GM19238 (cell line): ENCODE measurements around the gene SYT15.
"Not testable (repeated sequence)": the region's sequence is repeated elsewhere in the genome, so short reads cannot be mapped to it uniquely, and the experiment has no call there.

Experiments
- DNase-seq: peaks from one replicate; pipeline ENCODE4 v3.0.0; 2011; ENCODE audit warnings: low spot score; ENCODE audit not compliant: insufficient read length

SYT15 gene

GRCh38 chr10:46588221-46588620, 9.3 kb downstream of the SYT15 start:
- DNase-seq = not testable (repeated sequence)

DNA sequence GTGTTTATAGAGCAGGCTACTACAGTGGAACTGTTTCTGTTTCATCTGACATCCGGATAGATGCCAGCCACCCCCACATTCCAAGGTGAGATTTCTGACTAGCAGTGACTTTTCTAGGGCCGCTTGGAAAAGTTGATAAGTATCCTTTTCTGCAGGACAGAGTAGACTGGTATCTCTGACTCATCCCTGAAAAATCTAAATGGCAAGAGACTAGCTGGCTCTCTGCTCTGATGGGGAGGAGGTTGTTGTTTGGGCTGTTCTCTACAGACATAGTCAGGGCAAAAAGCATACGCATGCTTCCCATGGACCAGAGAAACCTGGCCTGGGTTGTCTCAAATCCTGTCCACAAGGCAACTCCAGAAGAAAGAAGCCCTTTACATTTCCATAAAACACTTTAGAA, 10.7 kb downstream of the SYT15 start:
- not testable (repeated sequence) for DNase-seq

- DNase-seq = not testable (repeated sequence)
Observed at GRCh38 chr10:46591053-46591452, 12.1 kb downstream of the SYT15 start.

GRCh38 chr10:46593307-46593706, 14.4 kb downstream of the SYT15 start:
- not testable (repeated sequence) for DNase-seq

- not testable (repeated sequence) for DNase-seq
Observed at GRCh38 chr10:46594453-46595063, 15.6 kb downstream of the SYT15 start.

- DNase-seq = not testable (repeated sequence)
Observed at GRCh38 chr10:46596570-46596969, 17.6 kb downstream of the SYT15 start.

GRCh38 chr10:46597616-46598246, 18.8 kb downstream of the SYT15 start:
- DNase-seq = not testable (repeated sequence)

DNA sequence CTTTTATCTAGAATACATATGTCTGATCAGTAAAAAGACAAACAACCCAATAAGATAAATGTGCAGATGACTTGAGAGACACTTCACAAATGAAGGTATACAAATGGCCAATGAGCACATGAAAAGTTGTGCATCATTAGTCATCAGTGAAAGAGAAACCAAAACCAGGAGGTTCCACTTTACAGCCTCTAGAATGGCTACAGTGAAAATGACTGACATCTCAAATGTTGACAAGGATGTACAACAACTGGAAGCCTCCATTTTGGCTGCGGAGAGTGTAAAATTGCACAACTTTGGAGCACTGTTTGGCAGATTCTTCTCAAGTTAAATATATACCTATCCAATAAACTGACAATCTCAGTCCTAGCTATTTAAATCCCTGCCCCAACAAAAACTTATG, 21.6 kb downstream of the SYT15 start:
- DNase-seq = not testable (repeated sequence)

DNA sequence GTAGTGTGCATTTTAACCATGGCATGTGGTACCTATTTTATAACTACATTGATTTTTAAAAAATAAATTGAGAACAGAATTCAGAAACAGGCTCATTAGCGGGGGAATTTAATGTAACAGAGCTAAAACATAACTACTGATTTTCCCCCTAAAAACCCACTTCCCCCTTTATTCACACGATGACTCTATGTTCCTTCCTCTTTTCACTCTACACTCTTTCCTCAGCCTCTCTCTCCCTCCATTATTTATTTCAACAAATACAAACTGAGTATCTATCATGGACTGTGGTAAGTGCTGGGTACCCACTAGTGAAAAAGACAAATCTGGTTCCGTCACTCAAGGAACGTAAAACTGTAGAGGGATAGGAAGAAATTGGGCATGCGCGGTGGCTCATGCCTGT, 36.6 kb downstream of the SYT15 start:
- DNase-seq = not testable (repeated sequence)

GRCh38 chr10:46616227-46616626, 37.3 kb downstream of the SYT15 start:
- not testable (repeated sequence) for DNase-seq

DNA sequence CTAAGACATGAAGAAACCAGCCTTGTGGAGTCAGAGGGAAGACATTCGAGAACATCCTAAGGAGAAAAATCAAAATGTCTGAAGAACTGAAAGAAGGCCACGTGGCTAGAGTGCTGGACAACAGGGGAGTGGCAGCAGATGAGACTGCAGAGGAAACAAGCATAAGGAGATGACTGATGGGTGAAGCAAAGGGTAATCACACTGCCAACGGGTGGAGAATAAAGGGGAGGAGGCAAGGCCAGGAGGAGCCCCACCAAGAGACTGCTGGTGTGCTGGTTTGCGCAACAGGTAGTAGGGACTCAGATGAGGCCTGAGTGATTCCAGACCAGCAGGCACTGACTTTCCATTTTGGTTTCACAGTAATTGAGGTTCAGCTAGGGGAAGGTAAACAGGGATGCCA, 38.2 kb downstream of the SYT15 start:
- not testable (repeated sequence) for DNase-seq

DNA sequence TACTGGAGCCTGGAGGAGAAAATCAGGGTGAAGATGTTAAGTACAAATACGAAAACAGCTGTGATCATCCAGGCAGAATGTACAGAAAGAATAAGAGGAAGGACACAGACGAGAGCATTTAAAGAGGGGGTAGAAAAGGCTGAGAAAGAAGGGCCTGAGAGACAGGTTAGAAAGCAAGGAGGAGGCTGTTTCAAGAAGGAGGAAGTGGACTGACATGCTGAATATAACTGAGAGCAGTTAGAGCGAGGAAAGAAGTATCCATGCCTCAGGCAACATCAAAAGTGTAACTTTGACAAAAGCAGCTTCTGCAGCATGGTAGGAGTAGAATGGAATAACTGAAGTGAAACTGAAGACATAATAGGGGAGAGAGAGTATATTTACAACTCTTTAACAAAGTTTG, 39.0 kb downstream of the SYT15 start:
- not testable (repeated sequence) for DNase-seq

- not testable (repeated sequence) for DNase-seq
Observed at GRCh38 chr10:46623899-46624654, 45.1 kb downstream of the SYT15 start.

GRCh38 chr10:46629805-46630204, 50.9 kb downstream of the SYT15 start:
- DNase-seq = not testable (repeated sequence)

GRCh38 chr10:46630816-46631215, 51.9 kb downstream of the SYT15 start:
- not testable (repeated sequence) for DNase-seq

DNA sequence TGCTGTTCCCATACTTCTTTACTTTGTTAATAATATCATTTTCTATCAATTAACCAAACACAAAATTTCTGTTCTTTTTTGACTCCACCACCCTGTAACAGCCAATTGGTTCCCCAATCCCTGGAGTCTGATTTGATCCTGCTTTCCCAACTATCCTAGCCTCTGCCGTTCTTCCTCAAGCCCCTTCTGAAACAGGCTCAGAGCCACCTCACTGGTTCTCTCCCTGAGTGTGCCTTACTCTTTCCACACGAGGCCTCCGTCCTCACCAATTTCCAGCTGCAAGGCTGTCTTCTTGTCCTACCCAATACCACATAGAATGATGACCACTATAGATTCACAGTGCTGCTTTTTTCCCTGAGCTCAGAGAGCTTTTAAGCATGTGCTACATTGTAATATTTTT, 52.8 kb downstream of the SYT15 start:
- DNase-seq = not testable (repeated sequence)

DNA sequence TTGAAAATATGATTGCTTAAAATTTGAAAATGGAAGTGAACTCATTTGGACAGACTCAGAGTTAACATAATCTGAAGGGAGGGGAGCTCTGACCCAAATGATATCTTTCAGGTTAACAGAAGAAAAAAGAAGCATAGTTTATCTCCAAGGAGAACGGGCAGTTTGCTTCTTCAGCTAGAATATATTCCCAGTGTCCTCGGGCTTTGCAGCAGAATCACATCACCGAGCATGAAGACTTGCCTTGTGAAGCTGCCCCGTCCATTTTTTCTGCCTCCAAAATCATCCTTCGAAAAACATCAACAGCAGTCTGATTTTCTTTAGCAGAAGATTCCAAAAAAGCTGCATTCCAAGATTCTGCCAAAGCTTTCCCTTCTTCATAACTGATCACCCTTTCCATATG, 55.8 kb downstream of the SYT15 start:
- not testable (repeated sequence) for DNase-seq

DNA sequence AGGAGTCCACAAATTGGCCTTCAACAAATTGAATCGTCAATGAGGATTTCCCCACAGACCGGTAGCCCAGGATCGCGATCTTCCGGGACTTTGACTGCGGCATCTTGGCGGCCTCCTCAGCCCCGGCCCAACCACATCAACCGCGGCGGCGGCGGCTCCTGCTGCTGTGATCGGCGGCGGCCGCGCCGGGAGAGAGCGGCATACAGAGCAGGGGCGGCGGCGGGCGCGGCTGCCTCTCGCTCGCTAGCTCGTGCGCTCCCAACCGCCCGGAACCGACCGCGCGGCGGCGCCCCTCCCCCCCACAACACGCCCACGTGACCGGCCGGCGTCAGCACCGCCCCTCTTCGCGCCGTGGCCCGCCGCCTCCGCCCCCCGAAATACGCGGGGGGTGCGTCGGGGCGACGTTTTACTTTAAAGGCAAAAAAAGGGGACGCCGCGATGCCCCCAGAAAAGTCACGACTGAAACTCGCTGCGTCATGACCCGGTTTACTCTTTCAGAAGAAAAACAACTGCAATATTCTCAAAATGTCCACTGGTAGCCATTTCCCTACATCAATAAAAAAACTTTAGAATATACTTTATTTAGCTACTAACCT, 56.5 kb downstream of the SYT15 start:
- DNase-seq = not testable (repeated sequence)

DNA sequence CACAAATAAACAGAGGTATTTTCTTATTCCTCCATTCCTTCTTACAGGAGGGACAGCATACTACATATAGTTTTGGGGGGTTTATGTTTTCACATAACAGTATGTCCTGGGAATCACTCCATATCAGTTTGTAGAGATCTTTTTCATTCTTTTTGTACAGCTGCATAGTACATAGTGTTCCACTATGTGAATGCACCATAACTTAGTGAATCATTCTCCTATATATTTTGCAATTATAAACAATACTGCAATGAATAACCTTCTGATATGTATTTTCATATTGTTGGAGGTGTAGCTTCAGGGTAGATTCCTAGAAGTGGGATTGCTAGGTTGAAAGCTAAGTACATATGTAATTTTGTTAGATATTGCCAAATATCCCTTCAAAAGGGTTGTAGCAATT, 61.1 kb downstream of the SYT15 start:
- not testable (repeated sequence) for DNase-seq
